Measurements from ENCODE around the gene HBZ. TPM values are rescaled to one million over a fixed set of nuclear protein-coding genes. Genes with fewer than 3 reads are reported as not detected.

The HBZ gene
- not detected for polyA plus RNA-seq (2013, experiment 1 of 4)
- not detected for polyA plus RNA-seq (2013, experiment 2 of 4)
- polyA plus RNA-seq (2013, experiment 3 of 4): not detected
- polyA plus RNA-seq (2013, experiment 4 of 4): not detected

GRCh38 chr16:152141-153128 is at the start of gene HBZ:
HBZ (plus strand) TSS chr16:152644; CDS start chr16:152910, 266 bp downstream.
- Histone ChIP-seq H3K27me3 (ENCODE audit: control insufficient read depth, insufficient read depth, low read length, poor library complexity, severe bottlenecking) (peaks cover 83% of the 10 kb centered on the region), H3K9me3 (ENCODE audit: control insufficient read depth, low read length) (no peaks in the 10 kb centered on the region), H3K27ac (ENCODE audit: insufficient read depth, low read depth, low read length, poor library complexity, severe bottlenecking) (no peak within 1 kb of the TSS), H3K4me3 (ENCODE audit: insufficient read depth, low read depth, low read length) (no peak within 1 kb of the TSS), H3K4me1 (ENCODE audit: control insufficient read depth, insufficient read depth, low read length) (no peaks in the 10 kb centered on the region), H3K36me3 (ENCODE audit: control insufficient read depth, insufficient read depth, low read length) (no peaks in the 10 kb centered on the region)
- 89 to 90% methylated on average over 17 of the region's 17 CpGs for WGBS, 2 experiments

- Histone ChIP-seq H3K36me3 (ENCODE audit: control insufficient read depth, insufficient read depth, low read length) (no peaks in the 10 kb centered on the region), H3K27ac (ENCODE audit: insufficient read depth, low read depth, low read length, poor library complexity, severe bottlenecking) (no peak overlapping the region), H3K4me1 (ENCODE audit: control insufficient read depth, insufficient read depth, low read length) (no peaks in the 10 kb centered on the region), H3K4me3 (ENCODE audit: insufficient read depth, low read depth, low read length) (no peak overlapping the region), H3K27me3 (ENCODE audit: control insufficient read depth, insufficient read depth, low read length, poor library complexity, severe bottlenecking) (no peaks in the 10 kb centered on the region), H3K9me3 (ENCODE audit: control insufficient read depth, low read length) (no peaks in the 10 kb centered on the region)
- 92 to 96% methylated on average over 5 of the region's 5 CpGs for WGBS, 2 experiments
Observed at GRCh38 chr16:104355-104754, 48.1 kb upstream of the HBZ start.

- H3K4me1 ChIP-seq (ENCODE audit: control insufficient read depth, insufficient read depth, low read length): no peaks in the 10 kb centered on the region
- no peak overlapping the region for H3K27ac ChIP-seq (ENCODE audit: insufficient read depth, low read depth, low read length, poor library complexity, severe bottlenecking)
- 92 to 96% methylated on average over 3 of the region's 3 CpGs for WGBS, 2 experiments
- H3K27me3 ChIP-seq (ENCODE audit: control insufficient read depth, insufficient read depth, low read length, poor library complexity, severe bottlenecking): no peaks in the 10 kb centered on the region
- H3K9me3 ChIP-seq (ENCODE audit: control insufficient read depth, low read length): no peaks in the 10 kb centered on the region
- no peak overlapping the region for H3K4me3 ChIP-seq (ENCODE audit: insufficient read depth, low read depth, low read length)
- H3K36me3 ChIP-seq (ENCODE audit: control insufficient read depth, insufficient read depth, low read length): no peaks in the 10 kb centered on the region
Observed at GRCh38 chr16:104928-105327, 47.5 kb upstream of the HBZ start.

DNA sequence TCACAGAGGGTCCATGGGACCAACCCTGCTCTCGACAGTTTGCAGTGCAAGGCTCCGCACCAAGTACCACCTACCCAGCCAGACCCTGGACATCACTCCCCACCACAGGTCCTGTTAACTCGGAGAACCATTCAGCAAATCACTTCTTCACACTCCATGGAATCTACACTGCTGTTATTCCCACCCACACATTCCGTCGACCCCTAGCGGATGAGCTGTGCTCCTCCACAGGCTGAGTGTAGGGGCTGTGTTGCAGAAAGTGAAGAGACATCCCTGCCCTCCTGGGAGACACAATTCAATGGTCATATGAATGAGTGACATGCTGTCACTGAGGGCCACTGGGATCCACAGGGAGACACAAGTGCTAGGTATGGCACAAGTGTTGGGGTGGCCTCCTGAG is 46.9 kb upstream of the HBZ start:
- Histone ChIP-seq H3K27me3 (ENCODE audit: control insufficient read depth, insufficient read depth, low read length, poor library complexity, severe bottlenecking) (no peaks in the 10 kb centered on the region), H3K27ac (ENCODE audit: insufficient read depth, low read depth, low read length, poor library complexity, severe bottlenecking) (no peak overlapping the region), H3K4me3 (ENCODE audit: insufficient read depth, low read depth, low read length) (no peak overlapping the region), H3K36me3 (ENCODE audit: control insufficient read depth, insufficient read depth, low read length) (no peaks in the 10 kb centered on the region), H3K9me3 (ENCODE audit: control insufficient read depth, low read length) (no peaks in the 10 kb centered on the region), H3K4me1 (ENCODE audit: control insufficient read depth, insufficient read depth, low read length) (no peaks in the 10 kb centered on the region)
- WGBS, 2 experiments: 91 to 93% methylated on average over 6 of the region's 6 CpGs

- WGBS, 2 experiments: 43 to 45% methylated on average over 6 of the region's 6 CpGs
- H3K4me1 ChIP-seq (ENCODE audit: control insufficient read depth, insufficient read depth, low read length): no peaks in the 10 kb centered on the region
- H3K4me3 ChIP-seq (ENCODE audit: insufficient read depth, low read depth, low read length): no peak overlapping the region
- no peaks in the 10 kb centered on the region for H3K36me3 ChIP-seq (ENCODE audit: control insufficient read depth, insufficient read depth, low read length)
- H3K27me3 ChIP-seq (ENCODE audit: control insufficient read depth, insufficient read depth, low read length, poor library complexity, severe bottlenecking): no peaks in the 10 kb centered on the region
- no peak overlapping the region for H3K27ac ChIP-seq (ENCODE audit: insufficient read depth, low read depth, low read length, poor library complexity, severe bottlenecking)
- H3K9me3 ChIP-seq (ENCODE audit: control insufficient read depth, low read length): no peaks in the 10 kb centered on the region
Observed at GRCh38 chr16:106623-107324, 45.7 kb upstream of the HBZ start.

DNA sequence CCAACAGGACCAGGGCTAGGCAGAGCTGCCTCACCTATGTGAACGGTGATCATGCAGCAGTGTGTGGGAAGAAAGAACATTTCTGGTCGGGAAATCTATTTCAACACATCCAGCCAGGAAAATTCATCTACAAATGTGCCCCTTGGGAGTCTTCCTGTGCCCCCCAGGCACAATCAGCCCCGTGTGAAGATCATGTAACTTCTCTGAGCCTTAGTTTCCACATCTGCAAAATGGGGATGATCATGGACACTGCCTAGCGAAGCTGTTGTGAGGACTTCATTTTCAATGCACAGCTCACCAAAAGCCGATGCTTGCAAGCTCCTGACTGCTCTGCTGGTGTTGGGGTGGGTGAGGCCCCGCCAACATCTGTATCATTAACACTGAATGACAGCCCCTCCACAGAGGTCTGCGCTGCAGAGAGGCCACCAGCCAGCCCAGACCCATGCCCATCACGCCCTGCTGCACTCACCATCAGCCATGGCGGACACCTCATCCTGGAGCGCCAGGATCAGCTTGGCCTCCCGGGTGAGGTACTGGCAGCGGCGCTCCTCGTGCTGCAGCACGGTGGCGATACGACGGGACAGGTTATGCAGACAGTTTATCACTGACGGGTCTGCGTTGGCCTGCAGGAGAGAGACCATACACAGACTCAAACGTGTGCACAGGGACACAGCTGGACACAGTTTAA is 40.1 kb upstream of the HBZ start:
- Histone ChIP-seq H3K4me1 (ENCODE audit: control insufficient read depth, insufficient read depth, low read length) (no peaks in the 10 kb centered on the region), H3K27me3 (ENCODE audit: control insufficient read depth, insufficient read depth, low read length, poor library complexity, severe bottlenecking) (no peaks in the 10 kb centered on the region), H3K4me3 (ENCODE audit: insufficient read depth, low read depth, low read length) (no peak overlapping the region), H3K36me3 (ENCODE audit: control insufficient read depth, insufficient read depth, low read length) (peaks cover 6% of the 10 kb centered on the region), H3K9me3 (ENCODE audit: control insufficient read depth, low read length) (no peaks in the 10 kb centered on the region), H3K27ac (ENCODE audit: insufficient read depth, low read depth, low read length, poor library complexity, severe bottlenecking) (no peak overlapping the region)
- 95% methylated on average over 21 of the region's 21 CpGs for WGBS, 2 experiments

DNA sequence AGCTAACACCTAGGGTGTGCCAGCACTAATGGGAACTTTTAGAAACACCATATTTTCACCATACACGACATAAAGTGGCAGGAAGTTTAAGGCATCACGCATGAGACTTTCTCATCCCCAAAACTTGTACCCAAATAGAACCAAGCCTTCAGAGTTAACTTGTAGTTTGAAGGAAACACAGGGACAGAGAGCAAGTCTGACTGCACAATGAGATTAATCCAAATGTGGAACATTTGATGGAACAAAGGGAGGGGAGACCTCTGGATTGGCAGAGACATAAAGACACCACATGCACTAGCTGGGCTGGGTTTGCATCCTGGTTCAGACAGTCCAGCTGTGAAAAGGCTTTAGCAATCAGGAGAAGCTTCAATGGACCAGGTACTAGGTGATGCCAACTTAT is 38.1 kb upstream of the HBZ start:
- no peaks in the 10 kb centered on the region for H3K27me3 ChIP-seq (ENCODE audit: control insufficient read depth, insufficient read depth, low read length, poor library complexity, severe bottlenecking)
- H3K4me3 ChIP-seq (ENCODE audit: insufficient read depth, low read depth, low read length): no peak overlapping the region
- no peaks in the 10 kb centered on the region for H3K9me3 ChIP-seq (ENCODE audit: control insufficient read depth, low read length)
- WGBS, 2 experiments: 98 to 100% methylated on average over 2 of the region's 2 CpGs
- H3K27ac ChIP-seq (ENCODE audit: insufficient read depth, low read depth, low read length, poor library complexity, severe bottlenecking): no peak overlapping the region
- H3K4me1 ChIP-seq (ENCODE audit: control insufficient read depth, insufficient read depth, low read length): no peaks in the 10 kb centered on the region
- H3K36me3 ChIP-seq (ENCODE audit: control insufficient read depth, insufficient read depth, low read length): peaks cover 6% of the 10 kb centered on the region

- Histone ChIP-seq H3K36me3 (ENCODE audit: control insufficient read depth, insufficient read depth, low read length) (peaks cover 6% of the 10 kb centered on the region), H3K27me3 (ENCODE audit: control insufficient read depth, insufficient read depth, low read length, poor library complexity, severe bottlenecking) (no peaks in the 10 kb centered on the region), H3K9me3 (ENCODE audit: control insufficient read depth, low read length) (no peaks in the 10 kb centered on the region), H3K4me1 (ENCODE audit: control insufficient read depth, insufficient read depth, low read length) (no peaks in the 10 kb centered on the region), H3K27ac (ENCODE audit: insufficient read depth, low read depth, low read length, poor library complexity, severe bottlenecking) (no peak overlapping the region), H3K4me3 (ENCODE audit: insufficient read depth, low read depth, low read length) (no peak overlapping the region)
- WGBS, 2 experiments: 93 to 94% methylated on average over 6 of the region's 7 CpGs
Observed at GRCh38 chr16:116015-116414, 36.4 kb upstream of the HBZ start.

DNA sequence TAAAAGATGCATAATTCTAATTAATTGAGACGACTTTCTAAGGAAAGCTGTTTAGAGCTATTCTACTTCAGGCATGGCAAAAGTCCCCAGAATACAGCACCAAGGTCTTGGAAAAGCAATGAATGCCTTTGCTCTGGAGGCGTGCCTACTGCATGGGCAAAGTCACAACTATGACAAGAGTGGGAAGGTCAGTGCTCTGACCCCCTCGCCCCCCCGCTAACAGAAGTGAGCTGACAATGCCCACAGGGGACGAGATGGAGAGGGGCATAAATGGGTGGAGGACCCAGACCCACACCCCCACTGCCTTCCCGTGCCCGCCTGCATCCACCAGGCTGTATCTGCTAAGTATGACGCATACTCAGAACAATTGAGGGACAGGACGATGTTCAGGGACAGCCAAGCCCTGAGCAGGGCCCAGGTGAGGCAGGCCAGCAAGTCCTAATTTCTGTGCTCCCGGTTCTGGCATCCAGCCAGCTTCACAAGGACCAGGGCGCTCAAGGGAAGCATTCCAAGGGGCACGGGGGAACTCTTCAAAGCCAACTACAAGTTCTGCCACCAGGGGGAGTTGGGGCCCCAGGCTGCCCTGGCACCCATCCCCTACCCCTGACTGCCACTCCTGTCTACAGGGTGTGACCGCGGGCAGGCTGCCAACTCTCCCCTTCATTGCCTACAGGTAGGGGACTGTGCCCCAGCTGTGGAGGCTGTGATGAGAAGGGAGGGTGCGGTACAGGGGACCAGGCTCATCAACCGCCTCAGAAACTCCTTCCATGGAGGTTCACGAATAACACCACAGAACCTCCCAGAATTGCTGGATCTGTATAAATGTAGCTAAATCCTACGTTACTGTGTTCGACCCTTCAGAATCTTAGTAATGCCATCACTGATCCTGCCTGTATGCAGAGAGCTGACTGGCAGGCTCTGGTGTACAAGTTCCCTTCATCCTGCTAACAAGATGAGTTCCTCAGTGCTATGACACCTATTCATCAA is 34.8 kb upstream of the HBZ start:
- Histone ChIP-seq H3K4me1 (ENCODE audit: control insufficient read depth, insufficient read depth, low read length) (no peaks in the 10 kb centered on the region), H3K36me3 (ENCODE audit: control insufficient read depth, insufficient read depth, low read length) (no peaks in the 10 kb centered on the region), H3K27ac (ENCODE audit: insufficient read depth, low read depth, low read length, poor library complexity, severe bottlenecking) (no peak overlapping the region), H3K27me3 (ENCODE audit: control insufficient read depth, insufficient read depth, low read length, poor library complexity, severe bottlenecking) (no peaks in the 10 kb centered on the region), H3K4me3 (ENCODE audit: insufficient read depth, low read depth, low read length) (no peak overlapping the region), H3K9me3 (ENCODE audit: control insufficient read depth, low read length) (no peaks in the 10 kb centered on the region)
- WGBS, 2 experiments: 76 to 81% methylated on average over 19 of the region's 19 CpGs
